HepG2 (cell line): ENCODE measurements around the gene PYHIN1.

Experiments
- CHD2 ChIP-seq: IDR thresholded peaks from 2 replicates; pipeline ENCODE4 v1.6.1; 2011; ENCODE audit warnings: low read depth, low read length, improper control_type of control experiment
- MED1 ChIP-seq: sonication (generic); formaldehyde crosslinking; IDR thresholded peaks from 2 replicates; pipeline ENCODE4 v1.4.0; 2020; ENCODE audit warnings: missing genetic modification reagents
- NFYB ChIP-seq: sonication (generic); formaldehyde crosslinking; IDR thresholded peaks from 2 replicates; pipeline ENCODE4 v1.4.0; 2020; ENCODE audit warnings: missing genetic modification reagents
- ZNF138 ChIP-seq: sonication (generic); formaldehyde crosslinking; IDR thresholded peaks from 2 replicates; pipeline ENCODE4 v1.5.0; 2020; ENCODE audit warnings: mild to moderate bottlenecking, low read depth, missing genetic modification reagents

DNA sequence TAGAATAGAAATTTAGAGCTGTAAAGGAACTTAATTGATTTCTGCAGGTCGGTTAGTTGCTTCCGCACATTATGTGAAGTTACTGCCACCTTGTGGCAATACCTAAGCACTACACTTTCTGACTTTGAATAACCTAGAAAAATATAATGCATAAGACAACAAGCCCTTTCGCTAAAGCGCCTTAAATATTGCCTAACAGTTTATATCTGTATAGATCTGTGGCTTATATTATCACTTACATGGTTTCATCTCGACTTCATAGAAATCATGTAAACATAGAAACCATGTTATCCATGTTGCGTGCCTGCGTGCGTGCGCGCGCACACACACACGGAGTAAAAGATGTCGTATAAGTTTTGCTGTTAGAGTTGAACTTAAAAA lies 67.4 kb downstream of the PYHIN1 start:
- TF ChIP-seq CHD2 = no peak
- TF ChIP-seq MED1 (CRISPR knock-in tag) = no peak
- no peak for TF ChIP-seq ZNF138
- TF ChIP-seq NFYB = no peak
